HAP-1 (cell line): ENCODE measurements around the gene TSGA10IP.

Source experiments
- DNase-seq, 2 experiments: peaks; one replicate each; pipeline ENCODE4 v3.0.0-alpha.2; 2016 to 2020; ENCODE audit warnings: low spot score in 2 of 2
- H3K27me3 ChIP-seq: fragments of 250-450 bp; sonication (Bioruptor Pico); 2 replicates; pipeline ENCODE4 v1.5.1; 2020; ENCODE audit warnings: low read depth, mild to moderate bottlenecking, moderate library complexity
- H3K36me3 ChIP-seq: fragments of 250-450 bp; sonication (Bioruptor Pico); replicated peaks from 2 replicates; pipeline ENCODE4 v1.5.1; 2020; ENCODE audit warnings: mild to moderate bottlenecking
- H3K4me1 ChIP-seq: fragments of 250-450 bp; sonication (Bioruptor Pico); 2 replicates; pipeline ENCODE4 v1.5.1; 2020; ENCODE audit warnings: mild to moderate bottlenecking
- H3K4me3 ChIP-seq: fragments of 250-450 bp; sonication (Bioruptor Pico); 2 replicates; pipeline ENCODE4 v1.5.1; 2020; ENCODE audit warnings: mild to moderate bottlenecking, moderate library complexity
- H3K9me3 ChIP-seq: fragments of 250-450 bp; sonication (Bioruptor Pico); 2 replicates; pipeline ENCODE4 v1.5.1; 2020; ENCODE audit warnings: mild to moderate bottlenecking, moderate library complexity
- in situ Hi-C: fragments of 300-500 bp; cut with MboI; formaldehyde crosslinking; loops from 3 replicates; pipeline ENCODE4 v1.14.3; 2020; ENCODE audit warnings: low sequenced_read_pairs, inconsistent platforms, mixed read lengths

The TSGA10IP gene

GRCh38 chr11:66006891-66007176 lies 61.6 kb downstream of the TSGA10IP start:
- Histone ChIP-seq H3K4me3 (no peak overlapping the region), H3K4me1 (no peaks in the 10 kb centered on the region), H3K36me3 (peaks cover 27% of the 10 kb centered on the region), H3K9me3 (no peaks in the 10 kb centered on the region), H3K27me3 (no peaks in the 10 kb centered on the region)
- DNase-seq, result no peak
- in situ Hi-C loops, result no loop called here

DNA sequence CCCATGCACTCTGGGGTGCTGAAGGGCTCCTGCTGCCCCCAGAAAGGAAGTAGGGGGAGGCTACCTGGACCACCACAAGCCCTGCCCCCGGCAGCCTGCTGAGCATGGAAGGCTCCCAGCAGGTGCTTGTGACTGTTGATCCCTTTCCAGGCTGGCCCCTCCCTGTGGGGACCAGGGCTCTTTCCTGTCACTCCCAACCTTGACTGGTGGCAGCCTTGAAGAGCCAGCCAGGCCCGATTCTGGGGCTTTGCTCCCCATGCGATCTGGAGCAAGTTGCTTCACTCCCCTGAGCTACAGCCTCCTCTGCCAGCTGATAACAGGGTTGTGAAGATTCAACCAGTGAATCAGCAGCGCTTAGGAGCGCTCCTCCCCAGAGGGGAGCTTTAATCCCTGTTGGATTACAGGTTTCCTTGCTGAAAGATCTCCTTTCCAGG lies 61.9 kb downstream of the TSGA10IP start:
- Histone ChIP-seq H3K9me3 (no peaks in the 10 kb centered on the region), H3K4me3 (no peak overlapping the region), H3K36me3 (peaks cover 27% of the 10 kb centered on the region), H3K27me3 (no peaks in the 10 kb centered on the region), H3K4me1 (no peaks in the 10 kb centered on the region)
- DNase-seq, result no peak
- in situ Hi-C loops, result no loop called here

DNA sequence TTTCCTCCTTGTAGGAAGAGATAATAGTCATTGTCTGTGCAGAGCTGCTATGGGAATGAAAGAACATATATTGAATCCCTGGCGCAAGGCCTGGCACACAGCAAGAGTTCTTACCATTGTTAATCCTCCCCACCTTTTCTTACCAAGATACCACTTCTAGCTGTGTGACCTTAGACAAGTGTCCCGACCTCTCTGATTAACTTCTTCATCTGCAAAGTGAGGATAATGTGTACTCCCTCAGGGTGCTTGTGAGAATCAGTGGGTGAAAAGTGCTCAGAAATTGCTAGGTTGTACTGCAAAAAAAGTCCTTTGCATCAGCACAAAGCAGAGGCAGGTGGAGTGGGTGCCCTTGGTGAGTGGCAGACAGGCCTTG lies 62.8 kb downstream of the TSGA10IP start:
- peaks cover 27% of the 10 kb centered on the region for H3K36me3 ChIP-seq
- H3K9me3 ChIP-seq, result no peaks in the 10 kb centered on the region
- H3K4me1 ChIP-seq, result no peaks in the 10 kb centered on the region
- DNase-seq, result no peak
- no peaks in the 10 kb centered on the region for H3K27me3 ChIP-seq
- in situ Hi-C loops, result no loop called here
- no peak overlapping the region for H3K4me3 ChIP-seq

DNA sequence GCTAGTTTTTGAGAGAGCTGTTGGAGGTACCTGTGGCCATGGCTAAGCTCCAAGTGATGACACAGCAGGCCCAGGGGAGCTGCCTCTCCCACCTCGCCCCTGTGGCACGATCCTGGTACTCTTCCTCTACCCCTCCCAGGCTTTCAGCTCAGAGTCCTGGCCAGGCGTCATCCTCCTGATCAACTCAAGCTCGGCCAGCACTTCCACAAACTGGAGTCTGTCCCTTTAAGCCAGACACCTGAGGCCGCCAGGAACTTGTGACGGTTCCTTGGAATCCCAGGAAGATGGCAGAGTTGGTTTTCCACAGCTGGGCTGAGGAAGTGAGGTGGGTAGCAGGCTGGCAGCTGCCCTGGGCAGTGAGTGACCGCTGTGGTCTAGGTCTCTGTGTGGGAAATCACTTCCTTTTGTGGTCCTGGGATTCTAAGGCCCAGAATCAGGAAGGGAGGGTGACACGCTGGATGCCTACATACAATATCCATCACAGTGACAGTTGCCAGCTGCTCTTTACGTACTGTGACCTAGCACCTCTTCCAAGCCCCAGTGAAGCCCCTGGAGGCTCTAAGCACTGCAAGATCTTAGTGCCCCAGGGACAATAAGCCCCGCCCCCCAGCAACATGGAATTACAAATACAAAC lies 63.3 kb downstream of the TSGA10IP start:
- Histone ChIP-seq H3K27me3 (no peaks in the 10 kb centered on the region), H3K4me3 (no peak overlapping the region), H3K36me3 (peaks cover 24% of the 10 kb centered on the region), H3K9me3 (no peaks in the 10 kb centered on the region), H3K4me1 (no peaks in the 10 kb centered on the region)
- peak in 1 of 2 experiments; percentile 53 for DNase-seq
- in situ Hi-C loops, result no loop called here
